IMR-90 (cell line): ENCODE measurements around the gene AK2. TPM values are rescaled to one million over a fixed set of nuclear protein-coding genes. Genes with fewer than 3 reads are reported as not detected.

Experiments
- ATAC-seq: fragments of 200-7000 bp; cut with Tn5 transposase; 2 replicates; pipeline ENCODE4 v1.9.1; 2020; ENCODE audit warnings: low read depth, mild to moderate bottlenecking, moderate library complexity
- BruUV-seq: library from RNA; stranded (reverse); fragments of 400-500 nt; replicated peaks from 2 replicates; lab custom pipeline; 2021; lab: Mats Ljungman, UMichigan
- CTCF ChIA-PET: fragments of 300-600 bp; formaldehyde crosslinking; extraction: SDS; loops from one replicate; lab custom pipeline; 2021; ENCODE audit warnings: antibody characterized with exemption; lab: Yijun Ruan, JAX
- POLR2A ChIA-PET: fragments of 300-600 bp; sonication (Branson Sonifier 250); formaldehyde crosslinking; loops from one replicate; lab custom pipeline; 2022; ENCODE audit warnings: antibody characterized with exemption; ENCODE audit not compliant: unreplicated experiment; lab: Charles Lee
- DNase-seq: peaks from one replicate; pipeline ENCODE4 v3.0.0; 2013
- H2AFZ ChIP-seq: replicated peaks from 2 replicates; pipeline ENCODE3; 2013; ENCODE audit warnings: low read length, mild to moderate bottlenecking; ENCODE audit not compliant: poor library complexity
- H2AK5ac ChIP-seq: 2 replicates; pipeline ENCODE4 v1.6.1; 2013; ENCODE audit warnings: low read depth, low read length, inconsistent platforms
- H2AK9ac ChIP-seq: replicated peaks from 2 replicates; pipeline ENCODE3; 2013; ENCODE audit warnings: mild to moderate bottlenecking, low read depth, low read length, moderate library complexity; ENCODE audit not compliant: poor library complexity
- H2BK120ac ChIP-seq: 2 replicates; pipeline ENCODE4 v1.6.1; 2013; ENCODE audit warnings: low read depth, low read length, inconsistent platforms
- H2BK15ac ChIP-seq: 3 replicates; pipeline ENCODE4 v1.6.1; 2013; ENCODE audit warnings: low read depth, low read length, inconsistent platforms
- H2BK20ac ChIP-seq: 2 replicates; pipeline ENCODE4 v1.6.1; 2013; ENCODE audit warnings: low read depth, mild to moderate bottlenecking, inconsistent platforms, low read length, moderate library complexity
- H2BK5ac ChIP-seq: 2 replicates; pipeline ENCODE4 v1.6.1; 2013; ENCODE audit warnings: mild to moderate bottlenecking, low read depth, low read length, inconsistent platforms; ENCODE audit not compliant: poor library complexity, severe bottlenecking
- H3K14ac ChIP-seq: replicated peaks from 2 replicates; pipeline ENCODE4 v1.6.1; 2013; ENCODE audit warnings: low read depth, low read length, inconsistent platforms
- H3K18ac ChIP-seq: 2 replicates; pipeline ENCODE4 v1.6.1; 2013; ENCODE audit warnings: low read depth, low read length, control low read depth
- H3K23ac ChIP-seq: 2 replicates; pipeline ENCODE4 v1.6.1; 2013; ENCODE audit warnings: low read depth, low read length, inconsistent platforms
- H3K27ac ChIP-seq: 2 replicates; pipeline ENCODE4 v1.5.1; 2013; ENCODE audit warnings: mild to moderate bottlenecking, control low read depth, low read length; ENCODE audit not compliant: insufficient read depth
- H3K27me3 ChIP-seq: 2 replicates; pipeline ENCODE4 v1.6.1; 2013; ENCODE audit warnings: low read length; ENCODE audit not compliant: control insufficient read depth, insufficient read depth
- H3K36me3 ChIP-seq: 2 replicates; pipeline ENCODE4 v1.6.1; 2013; ENCODE audit warnings: low read length, mixed read lengths; ENCODE audit not compliant: control insufficient read depth, insufficient read depth
- H3K4ac ChIP-seq: 2 replicates; pipeline ENCODE4 v1.6.1; 2013; ENCODE audit warnings: low read depth, low read length, inconsistent platforms
- H3K4me1 ChIP-seq: 2 replicates; pipeline ENCODE4 v1.6.1; 2013; ENCODE audit warnings: low read length, mixed read lengths; ENCODE audit not compliant: control insufficient read depth, insufficient read depth
- H3K4me2 ChIP-seq: 2 replicates; pipeline ENCODE4 v1.6.1; 2013; ENCODE audit warnings: low read depth, mild to moderate bottlenecking, control low read depth, low read length, moderate library complexity
- H3K4me3 ChIP-seq: 2 replicates; pipeline ENCODE4 v1.5.1; 2013; ENCODE audit warnings: low read depth, mild to moderate bottlenecking, control low read depth, low read length, moderate library complexity; ENCODE audit not compliant: insufficient read depth
- H3K56ac ChIP-seq: 2 replicates; pipeline ENCODE4 v1.6.1; 2013; ENCODE audit warnings: low read length, inconsistent platforms; ENCODE audit not compliant: insufficient read depth; ENCODE audit errors: extremely low read depth
- H3K79me1 ChIP-seq, 2 experiments: 2 replicates each; pipeline ENCODE4 v1.6.1; 2013; ENCODE audit warnings: low read length in 2 of 2, inconsistent platforms in 1 of 2, low read depth in 1 of 2
- H3K9ac ChIP-seq: 2 replicates; pipeline ENCODE4 v1.6.1; 2013; ENCODE audit warnings: low read depth, low read length, control low read depth
- H3K9me1 ChIP-seq: 2 replicates; pipeline ENCODE4 v1.6.1; 2013; ENCODE audit warnings: low read length, inconsistent platforms; ENCODE audit not compliant: insufficient read depth
- H3K9me3 ChIP-seq: 2 replicates; pipeline ENCODE4 v1.6.1; 2013; ENCODE audit warnings: low read length; ENCODE audit not compliant: control insufficient read depth, insufficient read depth
- H4K20me1 ChIP-seq: 2 replicates; pipeline ENCODE4 v1.6.1; 2013; ENCODE audit warnings: low read length, inconsistent platforms; ENCODE audit not compliant: insufficient read depth
- H4K5ac ChIP-seq: 2 replicates; pipeline ENCODE4 v1.6.1; 2013; ENCODE audit warnings: mild to moderate bottlenecking, low read depth, low read length, control low read depth
- H4K8ac ChIP-seq, 2 experiments: 2 replicates each; pipeline ENCODE4 v1.6.1; 2013; ENCODE audit warnings: low read depth in 2 of 2, low read length in 2 of 2, control low read depth in 1 of 2, inconsistent platforms in 1 of 2
- H4K91ac ChIP-seq: 2 replicates; pipeline ENCODE4 v1.6.1; 2013; ENCODE audit warnings: low read depth, low read length, inconsistent platforms; ENCODE audit not compliant: insufficient read depth
- BHLHE40 ChIP-seq: fragments of 150-350 bp; IDR thresholded peaks from 2 replicates; pipeline ENCODE4 v1.6.1; 2016; ENCODE audit warnings: mild to moderate bottlenecking, low read depth, low read length
- CEBPB ChIP-seq: IDR thresholded peaks from 2 replicates; pipeline ENCODE4 v1.6.1; 2012; ENCODE audit warnings: low read depth, low read length, improper control_type of control experiment
- MAFK ChIP-seq: IDR thresholded peaks from 2 replicates; pipeline ENCODE4 v1.6.1; 2012; ENCODE audit warnings: low read depth, low read length, improper control_type of control experiment
- MAZ ChIP-seq: IDR thresholded peaks from 2 replicates; pipeline ENCODE4 v1.6.1; 2012; ENCODE audit warnings: low read depth, mild to moderate bottlenecking, low read length, improper control_type of control experiment, moderate library complexity, borderline replicate concordance
- NFE2L2 ChIP-seq: fragments of 150-350 bp; IDR thresholded peaks from 2 replicates; pipeline ENCODE4 v1.6.1; 2016; ENCODE audit warnings: low read depth, mild to moderate bottlenecking, low read length
- POLR2A ChIP-seq: IDR thresholded peaks from 2 replicates; pipeline ENCODE4 v1.6.1; 2012; ENCODE audit warnings: mild to moderate bottlenecking, low read depth, low read length
- RAD21 ChIP-seq: IDR thresholded peaks from 2 replicates; pipeline ENCODE4 v1.6.1; 2012; ENCODE audit warnings: low read length, improper control_type of control experiment
- RCOR1 ChIP-seq: IDR thresholded peaks from 2 replicates; pipeline ENCODE4 v1.6.1; 2012; ENCODE audit warnings: mild to moderate bottlenecking, low read length, improper control_type of control experiment; ENCODE audit not compliant: insufficient replicate concordance
- RFX5 ChIP-seq: IDR thresholded peaks from 2 replicates; pipeline ENCODE4 v1.8.0; 2012; ENCODE audit warnings: low read depth, mild to moderate bottlenecking, low read length, moderate library complexity
- WGBS, 2 experiments: methylation state at CpG; one replicate each; pipeline versions ENCODE4 v1.1.5 to v1.1.7; 2013; ENCODE audit warnings: missing lambda C conversion rate in 2 of 2; ENCODE audit not compliant: insufficient read length in 1 of 2; ENCODE audit errors: extremely low coverage in 2 of 2; 5-methylcytosine and 5-hydroxymethylcytosine counted together
- dilution Hi-C: fragments of 300-500 bp; cut with HindIII; formaldehyde crosslinking; loops from one replicate; pipeline ENCODE4 v1.14.3; 2018; ENCODE audit warnings: low sequenced_read_pairs; ENCODE audit not compliant: unreplicated experiment
- in situ Hi-C: fragments of 300-500 bp; cut with MboI; formaldehyde crosslinking; loops from 3 replicates; pipeline ENCODE4 v1.14.3; 2019; ENCODE audit warnings: low sequenced_read_pairs, inconsistent platforms, mixed read lengths
- intact Hi-C: fragments of 100-400 bp; cut with micrococcal nuclease; formaldehyde crosslinking; loops from 2 replicates; pipeline ENCODE4 v1.10.0; 2022
- polyA plus RNA-seq, 3 experiments: library from polyadenylated mRNA; depleted of rRNA; stranded (reverse); fragments of >200 nt; gene quantifications; 2 replicates each; pipeline ENCODE4 v1.2.3, GENCODE V29; 2012; ENCODE audit warnings: low replicate concordance in 1 of 3
- total RNA-seq: library from RNA; depleted of rRNA; stranded (reverse); fragments of >200 nt; gene quantifications from 2 replicates; pipeline ENCODE4 v1.2.3, GENCODE V29; 2012
- TF ChIP-seq, protein P1 (sequence below): conservative IDR thresholded peaks from 2 replicates; pipeline ENCODE4 v1.5.1; 2012; ENCODE audit warnings: mild to moderate bottlenecking, low read depth, low read length, improper control_type of control experiment
- TF ChIP-seq, protein P2 (sequence below): fragments of 150-350 bp; IDR thresholded peaks from 2 replicates; pipeline ENCODE4 v1.6.1; 2017; ENCODE audit warnings: mild to moderate bottlenecking, antibody characterized with exemption, low read length, low read depth
- TF ChIP-seq, protein P3 (sequence below): fragments of 150-350 bp; IDR thresholded peaks from 2 replicates; pipeline ENCODE4 v1.6.1; 2016; ENCODE audit warnings: low read depth, mild to moderate bottlenecking, low read length, moderate library complexity, borderline replicate concordance

The AK2 gene
- total and polyA plus RNA-seq, 2 of the 4 experiments (the other 2 are of a cell fraction) = 118 to 203 TPM

DNA sequence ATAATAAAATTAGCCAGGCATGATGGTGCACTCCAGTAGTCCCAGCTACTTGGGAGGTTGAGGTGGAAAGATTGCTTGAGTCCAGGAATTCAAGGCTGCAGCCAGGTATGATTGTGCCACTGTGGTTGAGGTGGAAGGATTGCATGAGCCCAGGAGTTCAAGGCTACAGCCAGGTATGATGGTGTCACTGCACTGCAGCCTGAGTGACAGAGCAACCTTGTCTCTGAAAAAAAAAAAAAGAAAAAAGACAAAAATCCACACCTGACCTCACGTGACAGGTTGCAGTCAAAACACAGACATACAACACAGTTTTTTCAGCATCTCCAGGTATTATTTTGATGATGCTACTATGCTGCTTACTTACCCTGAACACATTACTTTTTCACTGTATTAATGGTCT is 4.3 kb upstream of the AK2 start:
- POLR2A ChIA-PET = no interaction called here
- peaks cover 3 to 4% of the 10 kb centered on the region in 2 experiments; a peak in 3 of 4 replicates for H3K79me1 ChIP-seq
- no TSS peak for BruUV-seq
- H3K18ac ChIP-seq = no peak overlapping the region
- H3K56ac ChIP-seq = no peak overlapping the region
- H2AFZ ChIP-seq = no peak overlapping the region
- H3K23ac ChIP-seq = no peak overlapping the region
- H2BK20ac ChIP-seq = no peak overlapping the region
- no peak overlapping the region for H4K91ac ChIP-seq
- H3K4me3 ChIP-seq = no peak overlapping the region
- H3K4ac ChIP-seq = no peak overlapping the region
- H3K9me3 ChIP-seq = no peaks in the 10 kb centered on the region
- no peaks in the 10 kb centered on the region for H3K36me3 ChIP-seq
- H4K5ac ChIP-seq = no peak overlapping the region
- H4K8ac ChIP-seq = no peak overlapping the region
- CTCF ChIA-PET = no interaction called here
- H3K4me1 ChIP-seq = no peaks in the 10 kb centered on the region
- ATAC-seq (no peak), DNase-seq (no peak)
- in situ Hi-C loops = no loop called here
- H2BK15ac ChIP-seq = no peak overlapping the region
- H2BK5ac ChIP-seq = no peak overlapping the region
- H3K14ac ChIP-seq = no peak overlapping the region
- H3K9me1 ChIP-seq = peaks cover 2% of the 10 kb centered on the region; the same call in 1 of the 2 replicates
- no CpG with 5 or more reads among the region's 1 CpG for WGBS, 2 experiments
- no peak overlapping the region for H3K4me2 ChIP-seq
- H3K27ac ChIP-seq = no peak overlapping the region
- TF ChIP-seq NFE2L2 (no peak), RCOR1 (no peak), RFX5 (no peak), BHLHE40 (no peak), MAZ (no peak), RAD21 (no peak), CEBPB (no peak), MAFK (no peak), POLR2A (no peak)
- TF ChIP-seq, protein P1, sequence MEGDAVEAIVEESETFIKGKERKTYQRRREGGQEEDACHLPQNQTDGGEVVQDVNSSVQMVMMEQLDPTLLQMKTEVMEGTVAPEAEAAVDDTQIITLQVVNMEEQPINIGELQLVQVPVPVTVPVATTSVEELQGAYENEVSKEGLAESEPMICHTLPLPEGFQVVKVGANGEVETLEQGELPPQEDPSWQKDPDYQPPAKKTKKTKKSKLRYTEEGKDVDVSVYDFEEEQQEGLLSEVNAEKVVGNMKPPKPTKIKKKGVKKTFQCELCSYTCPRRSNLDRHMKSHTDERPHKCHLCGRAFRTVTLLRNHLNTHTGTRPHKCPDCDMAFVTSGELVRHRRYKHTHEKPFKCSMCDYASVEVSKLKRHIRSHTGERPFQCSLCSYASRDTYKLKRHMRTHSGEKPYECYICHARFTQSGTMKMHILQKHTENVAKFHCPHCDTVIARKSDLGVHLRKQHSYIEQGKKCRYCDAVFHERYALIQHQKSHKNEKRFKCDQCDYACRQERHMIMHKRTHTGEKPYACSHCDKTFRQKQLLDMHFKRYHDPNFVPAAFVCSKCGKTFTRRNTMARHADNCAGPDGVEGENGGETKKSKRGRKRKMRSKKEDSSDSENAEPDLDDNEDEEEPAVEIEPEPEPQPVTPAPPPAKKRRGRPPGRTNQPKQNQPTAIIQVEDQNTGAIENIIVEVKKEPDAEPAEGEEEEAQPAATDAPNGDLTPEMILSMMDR = no peak
- TF ChIP-seq, protein P2, sequence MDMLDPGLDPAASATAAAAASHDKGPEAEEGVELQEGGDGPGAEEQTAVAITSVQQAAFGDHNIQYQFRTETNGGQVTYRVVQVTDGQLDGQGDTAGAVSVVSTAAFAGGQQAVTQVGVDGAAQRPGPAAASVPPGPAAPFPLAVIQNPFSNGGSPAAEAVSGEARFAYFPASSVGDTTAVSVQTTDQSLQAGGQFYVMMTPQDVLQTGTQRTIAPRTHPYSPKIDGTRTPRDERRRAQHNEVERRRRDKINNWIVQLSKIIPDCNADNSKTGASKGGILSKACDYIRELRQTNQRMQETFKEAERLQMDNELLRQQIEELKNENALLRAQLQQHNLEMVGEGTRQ = no peak
- TF ChIP-seq, protein P3, sequence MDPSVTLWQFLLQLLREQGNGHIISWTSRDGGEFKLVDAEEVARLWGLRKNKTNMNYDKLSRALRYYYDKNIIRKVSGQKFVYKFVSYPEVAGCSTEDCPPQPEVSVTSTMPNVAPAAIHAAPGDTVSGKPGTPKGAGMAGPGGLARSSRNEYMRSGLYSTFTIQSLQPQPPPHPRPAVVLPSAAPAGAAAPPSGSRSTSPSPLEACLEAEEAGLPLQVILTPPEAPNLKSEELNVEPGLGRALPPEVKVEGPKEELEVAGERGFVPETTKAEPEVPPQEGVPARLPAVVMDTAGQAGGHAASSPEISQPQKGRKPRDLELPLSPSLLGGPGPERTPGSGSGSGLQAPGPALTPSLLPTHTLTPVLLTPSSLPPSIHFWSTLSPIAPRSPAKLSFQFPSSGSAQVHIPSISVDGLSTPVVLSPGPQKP = no peak
- dilution Hi-C loops = no loop called here
- no peaks in the 10 kb centered on the region; the same call in 1 of the 2 replicates for H4K20me1 ChIP-seq
- no peak overlapping the region for H2BK120ac ChIP-seq
- intact Hi-C loops = no loop called here
- H2AK9ac ChIP-seq = no peak overlapping the region
- no peak overlapping the region for H3K9ac ChIP-seq
- H2AK5ac ChIP-seq = no peak overlapping the region
- H3K27me3 ChIP-seq = no peaks in the 10 kb centered on the region
